ENCODE measurements around the gene CEL. TPM values are rescaled to one million over a fixed set of nuclear protein-coding genes. Genes with fewer than 3 reads are reported as not detected.

The CEL gene
- total and polyA plus RNA-seq, 10 of the 15 experiments (the other 5 are each of a cell fraction or from before 2014, with no cell fraction given): 0.05 to 4.1 (median 0.29) TPM; not detected in 2

DNA sequence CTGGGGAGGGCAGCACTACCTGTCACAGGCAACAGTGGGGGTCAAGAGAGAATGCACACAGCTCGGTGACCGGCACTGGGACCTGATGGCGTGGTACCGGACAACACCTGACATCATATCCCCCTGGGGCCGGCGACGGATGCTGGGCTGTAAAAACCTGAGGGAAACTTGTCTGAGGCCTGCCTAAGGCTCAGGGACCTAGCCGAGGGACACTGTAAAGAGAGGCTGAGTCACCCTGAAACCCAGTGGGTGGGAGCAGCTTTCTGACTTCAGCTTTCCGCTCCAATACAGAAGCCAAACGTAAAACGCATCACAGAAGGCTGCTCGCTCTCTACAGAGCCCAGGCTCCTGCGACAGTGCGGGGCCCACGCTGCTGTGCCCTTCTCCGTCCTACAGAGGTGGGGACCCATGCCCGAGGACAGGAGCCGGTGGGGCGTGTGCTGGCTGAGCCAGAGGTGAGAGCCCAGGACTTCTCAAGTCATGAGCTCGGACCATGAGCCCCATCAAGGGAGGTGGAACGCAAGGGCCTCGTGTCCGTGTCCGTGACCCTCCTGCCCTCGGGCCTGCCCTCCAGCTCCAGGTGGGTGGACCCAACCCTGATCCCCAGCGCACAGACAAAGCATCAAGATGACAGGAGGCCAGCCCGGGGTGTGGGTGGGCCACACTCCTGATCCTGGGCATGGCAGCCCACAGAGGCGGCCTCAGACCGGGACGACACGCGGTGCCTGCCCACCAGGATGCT is 54.0 kb downstream of the CEL start:
- in situ Hi-C loops (cut with MboI): no loop called here
- Histone ChIP-seq H3K36me3 (ENCODE audit: control insufficient read depth in 2 of 2, insufficient read depth in 2 of 2, low read length in 1 of 2) (no peaks in the 10 kb centered on the region; a peak in 1 of 4 replicates), H3K4me3 (peak overlapping the region; percentile 63; the same call in 1 of the 2 replicates), H3K4me2 (ENCODE audit: control insufficient read depth, insufficient read depth) (peak overlapping the region; percentile 87), H3K9me3 (replicated peaks; ENCODE audit: control insufficient read depth, insufficient read depth, low read length) (no peaks in the 10 kb centered on the region), H4K20me1 (ENCODE audit: control insufficient read depth, insufficient read depth) (no peaks in the 10 kb centered on the region; the same call in 1 of the 2 replicates), H3K9ac (ENCODE audit: control insufficient read depth, insufficient read depth, low read length) (peak overlapping the region; percentile 73), H3K79me2 (ENCODE audit: control insufficient read depth, insufficient read depth, low read length) (peaks cover 71% of the 10 kb centered on the region), H3K4me1 (ENCODE audit: control insufficient read depth, insufficient read depth, low read length) (peaks cover 67% of the 10 kb centered on the region), H3K27ac (ENCODE audit: control insufficient read depth, insufficient read depth) (peak overlapping the region; percentile 88), H3K27me3 (replicated peaks in 1 of 2; ENCODE audit: control insufficient read depth in 2 of 2, insufficient read depth in 2 of 2, low read length in 1 of 2) (no peaks in the 10 kb centered on the region), H2AFZ (ENCODE audit: control insufficient read depth, low read depth, low read length) (no peak overlapping the region)
- ATAC-seq (peak; percentile 88), DNase-seq (ENCODE audit: low read depth, low spot score) (peak; percentile 79), FAIRE-seq (peak; percentile 100)
- intact Hi-C loops (cut with micrococcal nuclease; ENCODE audit: unreplicated experiment): loop anchor here (2.0 kb wide), 1 partner anchor 29 kb away; no protein-coding TSS in a partner anchor
- TSS peak; percentile 87 for BruUV-seq (replicated peaks)
- ChIA-PET SMC1A (ENCODE audit: uncharacterized antibody, unreplicated experiment) (interaction anchor here (0.8 to 3.9 kb wide), 8 partner anchors 10 to 93 kb away, joined by 3 to 44 read pairs (median 4); no protein-coding TSS in a partner anchor), RAD21 (ENCODE audit: unreplicated experiment) (interaction anchor here (0.7 to 14.4 kb wide), 5 partner anchors 11 to 30 kb away, joined by 3 to 219 read pairs (median 9); no protein-coding TSS in a partner anchor), CTCF (interaction anchor here (0.7 to 22.5 kb wide), 12 partner anchors 9 to 94 kb away, joined by 3 to 401 read pairs (median 4); no protein-coding TSS in a partner anchor), POLR2A (interaction anchor here (0.8 to 7.3 kb wide), 9 partner anchors 10 to 363 kb away, joined by 3 to 66 read pairs (median 17); partner anchors contain the start of genes GTF3C5 and SLC2A6)
- 8% methylated on average over 30 of the region's 32 CpGs for WGBS (ENCODE audit: insufficient coverage, insufficient replicate concordance, low lambda C conversion rate, missing lambda C conversion rate)
- TF ChIP-seq CEBPB (IDR thresholded peaks at IDR 0.05; ENCODE audit: borderline replicate concordance in 1 of 2, low read depth in 2 of 2, low read length in 2 of 2): no peak
- TF ChIP-seq, protein P1, sequence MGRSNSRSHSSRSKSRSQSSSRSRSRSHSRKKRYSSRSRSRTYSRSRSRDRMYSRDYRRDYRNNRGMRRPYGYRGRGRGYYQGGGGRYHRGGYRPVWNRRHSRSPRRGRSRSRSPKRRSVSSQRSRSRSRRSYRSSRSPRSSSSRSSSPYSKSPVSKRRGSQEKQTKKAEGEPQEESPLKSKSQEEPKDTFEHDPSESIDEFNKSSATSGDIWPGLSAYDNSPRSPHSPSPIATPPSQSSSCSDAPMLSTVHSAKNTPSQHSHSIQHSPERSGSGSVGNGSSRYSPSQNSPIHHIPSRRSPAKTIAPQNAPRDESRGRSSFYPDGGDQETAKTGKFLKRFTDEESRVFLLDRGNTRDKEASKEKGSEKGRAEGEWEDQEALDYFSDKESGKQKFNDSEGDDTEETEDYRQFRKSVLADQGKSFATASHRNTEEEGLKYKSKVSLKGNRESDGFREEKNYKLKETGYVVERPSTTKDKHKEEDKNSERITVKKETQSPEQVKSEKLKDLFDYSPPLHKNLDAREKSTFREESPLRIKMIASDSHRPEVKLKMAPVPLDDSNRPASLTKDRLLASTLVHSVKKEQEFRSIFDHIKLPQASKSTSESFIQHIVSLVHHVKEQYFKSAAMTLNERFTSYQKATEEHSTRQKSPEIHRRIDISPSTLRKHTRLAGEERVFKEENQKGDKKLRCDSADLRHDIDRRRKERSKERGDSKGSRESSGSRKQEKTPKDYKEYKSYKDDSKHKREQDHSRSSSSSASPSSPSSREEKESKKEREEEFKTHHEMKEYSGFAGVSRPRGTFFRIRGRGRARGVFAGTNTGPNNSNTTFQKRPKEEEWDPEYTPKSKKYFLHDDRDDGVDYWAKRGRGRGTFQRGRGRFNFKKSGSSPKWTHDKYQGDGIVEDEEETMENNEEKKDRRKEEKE (IDR thresholded peaks at IDR 0.05): no peak
- TF ChIP-seq BACH1 (IDR thresholded peaks at IDR 0.05; ENCODE audit: borderline replicate concordance): peak; percentile 82
- TF ChIP-seq SUPT20H (IDR thresholded peaks at IDR 0.05; ENCODE audit: borderline replicate concordance, control insufficient read depth, low read depth, low read length): no peak
- peak in 1 of 2 experiments; percentile 42; a peak in 1 of 4 replicates for TF ChIP-seq BHLHE40 (IDR thresholded peaks at IDR 0.05; ENCODE audit: borderline replicate concordance in 1 of 2, low read depth in 2 of 2, low read length in 1 of 2)
- TF ChIP-seq SIN3A (IDR thresholded peaks at IDR 0.05; ENCODE audit: low read depth, low read length): peak; percentile 31; the same call in 1 of the 2 replicates
- TF ChIP-seq BCL11A (IDR thresholded peaks at IDR 0.05; ENCODE audit: low read depth, low read length): peak; percentile 17; the same call in 1 of the 2 replicates
- TF ChIP-seq TAF1 (IDR thresholded peaks at IDR 0.05; ENCODE audit: borderline replicate concordance, low read depth, low read length): 0 out of 2 replicates have a peak, but pooled peaks have one; percentile 22
- 0 out of 2 replicates have a peak, but pooled peaks have one; percentile 44 for TF ChIP-seq MLLT1 (IDR thresholded peaks at IDR 0.05)
- TF ChIP-seq RBBP5 (conservative IDR thresholded peaks at IDR 0.05): no peak
- TF ChIP-seq YBX1 (IDR thresholded peaks at IDR 0.05): no peak
- TF ChIP-seq EP300 (IDR thresholded peaks at IDR 0.05; ENCODE audit: borderline replicate concordance in 1 of 2, control insufficient read depth in 1 of 2, low read depth in 2 of 2, low read length in 2 of 2): no peak; a peak in 1 of 4 replicates
- peak; percentile 90 for TF ChIP-seq MEF2B (IDR thresholded peaks at IDR 0.05; ENCODE audit: partially characterized antibody, poor library complexity, severe bottlenecking)
- TF ChIP-seq ASH2L (IDR thresholded peaks at IDR 0.05; ENCODE audit: borderline replicate concordance, low read depth): no peak
- no peak for TF ChIP-seq CBX5 (IDR thresholded peaks at IDR 0.05; ENCODE audit: low read depth)
